SJCRH30 (cell line): ENCODE data around the gene GAS2. TPM values are rescaled to one million over a fixed set of nuclear protein-coding genes. Genes with fewer than 3 reads are reported as not detected.

ENCODE experiments used
- DNase-seq, 2 experiments: peaks; one replicate each; pipeline ENCODE4 v3.0.0-alpha.2; 2015 to 2020
- H3K27ac ChIP-seq: fragments of 250-450 bp; sonication (Bioruptor Pico); 2 replicates; pipeline ENCODE4 v1.5.1; 2020; ENCODE audit warnings: mild to moderate bottlenecking, moderate library complexity
- H3K27me3 ChIP-seq: fragments of 250-450 bp; sonication (Bioruptor Pico); 2 replicates; pipeline ENCODE4 v1.5.1; 2020; ENCODE audit warnings: mild to moderate bottlenecking, moderate library complexity
- H3K36me3 ChIP-seq: fragments of 250-450 bp; sonication (Bioruptor Pico); 2 replicates; pipeline ENCODE4 v1.5.1; 2020; ENCODE audit warnings: mild to moderate bottlenecking, moderate library complexity
- H3K4me1 ChIP-seq: fragments of 250-450 bp; sonication (Bioruptor Pico); 2 replicates; pipeline ENCODE4 v1.5.1; 2020; ENCODE audit warnings: mild to moderate bottlenecking, moderate library complexity
- H3K4me3 ChIP-seq: fragments of 250-450 bp; sonication (Bioruptor Pico); 2 replicates; pipeline ENCODE4 v1.5.1; 2020; ENCODE audit warnings: mild to moderate bottlenecking, moderate library complexity
- H3K9me3 ChIP-seq: fragments of 250-450 bp; sonication (Bioruptor Pico); replicated peaks from 2 replicates; pipeline ENCODE4 v1.5.1; 2020; ENCODE audit warnings: mild to moderate bottlenecking, moderate library complexity
- total RNA-seq: library from RNA; depleted of rRNA; stranded (reverse); fragments of >200 nt; shearing (Covaris generic); gene quantifications from 2 replicates; pipeline ENCODE4 v1.2.3, GENCODE V29; 2014

GAS2 gene
- total RNA-seq, 1 experiment from 2014 or later: 4.4 TPM

GRCh38 chr11:22807855-22808570 is 141.6 kb downstream of the GAS2 start:
- no peaks in the 10 kb centered on the region for H3K36me3 ChIP-seq
- no peaks in the 10 kb centered on the region for H3K27me3 ChIP-seq
- no peak overlapping the region for H3K27ac ChIP-seq

GRCh38 chr11:22808571-22809197 is 142.3 kb downstream of the GAS2 start:
- Histone ChIP-seq H3K9me3 (peaks cover 5% of the 10 kb centered on the region), H3K36me3 (no peaks in the 10 kb centered on the region), H3K27ac (no peak overlapping the region), H3K4me1 (peaks cover 15% of the 10 kb centered on the region), H3K4me3 (no peak overlapping the region), H3K27me3 (no peaks in the 10 kb centered on the region)
- DNase-seq: no peak

More at GRCh38 chr11:22807855-22808570, 141.6 kb downstream of the GAS2 start:
- peaks cover 5% of the 10 kb centered on the region for H3K9me3 ChIP-seq
- no peak for DNase-seq
- no peak overlapping the region for H3K4me3 ChIP-seq
- peaks cover 15% of the 10 kb centered on the region for H3K4me1 ChIP-seq

GRCh38 chr11:22809893-22810292 is 143.5 kb downstream of the GAS2 start:
- Histone ChIP-seq H3K4me3 (no peak overlapping the region), H3K4me1 (peaks cover 15% of the 10 kb centered on the region), H3K9me3 (peaks cover 5% of the 10 kb centered on the region), H3K36me3 (no peaks in the 10 kb centered on the region), H3K27me3 (no peaks in the 10 kb centered on the region), H3K27ac (no peak overlapping the region)
- DNase-seq: no peak

DNA sequence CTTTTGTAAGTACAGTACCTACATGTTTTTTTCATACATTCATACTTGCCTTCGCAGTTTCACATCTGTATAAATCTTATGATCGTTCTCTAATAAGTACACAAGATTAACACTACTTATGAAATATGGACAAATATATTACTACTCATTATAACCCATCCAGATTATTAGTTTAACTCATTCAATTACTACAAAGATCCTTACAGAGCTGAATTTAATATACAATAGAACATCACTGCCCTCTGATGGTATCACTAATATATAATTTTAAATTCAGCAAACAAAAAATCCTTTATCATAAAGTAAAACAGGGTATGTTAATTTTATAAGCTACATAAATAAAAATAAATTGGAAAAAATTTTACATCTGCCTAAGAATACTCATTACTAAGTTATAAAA is 155.8 kb downstream of the GAS2 start:
- H3K36me3 ChIP-seq: no peaks in the 10 kb centered on the region; the same call in 1 of the 2 replicates
- H3K9me3 ChIP-seq: no peaks in the 10 kb centered on the region
- H3K4me3 ChIP-seq: no peak overlapping the region

DNA sequence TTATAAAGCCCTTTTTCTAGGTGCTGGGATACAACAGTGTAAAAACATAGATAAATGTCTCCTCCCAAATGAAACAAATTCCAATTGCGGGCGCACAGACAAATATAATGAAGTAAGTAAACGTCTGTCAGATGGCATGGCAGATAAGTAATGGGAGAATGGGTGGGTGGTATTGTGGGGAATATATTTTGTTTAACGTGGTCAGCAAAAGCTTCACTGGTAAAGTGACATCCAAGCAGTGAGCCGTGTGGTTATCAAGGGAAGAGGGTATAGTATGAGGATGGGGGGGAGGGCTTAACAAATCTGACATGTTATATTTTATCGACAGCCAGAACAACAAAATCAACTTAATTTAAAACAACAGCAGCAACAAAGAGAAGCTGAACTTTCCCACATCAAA is 162.0 kb downstream of the GAS2 start:
- DNase-seq: no peak
- peak overlapping the region; percentile 91 for H3K4me3 ChIP-seq
- no peaks in the 10 kb centered on the region for H3K36me3 ChIP-seq
- no peaks in the 10 kb centered on the region for H3K27me3 ChIP-seq
- peaks cover 4% of the 10 kb centered on the region for H3K4me1 ChIP-seq
- no peaks in the 10 kb centered on the region for H3K9me3 ChIP-seq
- peak overlapping the region; percentile 58 for H3K27ac ChIP-seq

More for the DNA sequence above, 155.8 kb downstream of the GAS2 start:
- DNase-seq: no peak
- Histone ChIP-seq H3K27ac (no peak overlapping the region), H3K27me3 (no peaks in the 10 kb centered on the region), H3K4me1 (no peaks in the 10 kb centered on the region)

GRCh38 chr11:22829231-22830081 is 163.0 kb downstream of the GAS2 start, which contains the start of gene SVIP:
Gene SVIP (minus strand): TSS chr11:22829801. CDS start chr11:22829748, 53 bp downstream.
- peak within 1 kb of the TSS; percentile 91 for H3K4me3 ChIP-seq
- no peaks in the 10 kb centered on the region for H3K9me3 ChIP-seq
- H3K4me1 ChIP-seq: peaks cover 4% of the 10 kb centered on the region
- no peaks in the 10 kb centered on the region for H3K27me3 ChIP-seq
- peak within 1 kb of the TSS; percentile 58 for H3K27ac ChIP-seq
- DNase-seq: peak; percentile 95 to 96
- no peaks in the 10 kb centered on the region for H3K36me3 ChIP-seq

- no peaks in the 10 kb centered on the region for H3K9me3 ChIP-seq
- H3K4me3 ChIP-seq: peak overlapping the region; percentile 14; the same call in 1 of the 2 replicates
- H3K36me3 ChIP-seq: no peaks in the 10 kb centered on the region
- peaks cover 4% of the 10 kb centered on the region for H3K4me1 ChIP-seq
- H3K27me3 ChIP-seq: no peaks in the 10 kb centered on the region
- no peak overlapping the region for H3K27ac ChIP-seq
- DNase-seq: no peak
Measured at GRCh38 chr11:22830082-22830414, 163.6 kb downstream of the GAS2 start.

DNA sequence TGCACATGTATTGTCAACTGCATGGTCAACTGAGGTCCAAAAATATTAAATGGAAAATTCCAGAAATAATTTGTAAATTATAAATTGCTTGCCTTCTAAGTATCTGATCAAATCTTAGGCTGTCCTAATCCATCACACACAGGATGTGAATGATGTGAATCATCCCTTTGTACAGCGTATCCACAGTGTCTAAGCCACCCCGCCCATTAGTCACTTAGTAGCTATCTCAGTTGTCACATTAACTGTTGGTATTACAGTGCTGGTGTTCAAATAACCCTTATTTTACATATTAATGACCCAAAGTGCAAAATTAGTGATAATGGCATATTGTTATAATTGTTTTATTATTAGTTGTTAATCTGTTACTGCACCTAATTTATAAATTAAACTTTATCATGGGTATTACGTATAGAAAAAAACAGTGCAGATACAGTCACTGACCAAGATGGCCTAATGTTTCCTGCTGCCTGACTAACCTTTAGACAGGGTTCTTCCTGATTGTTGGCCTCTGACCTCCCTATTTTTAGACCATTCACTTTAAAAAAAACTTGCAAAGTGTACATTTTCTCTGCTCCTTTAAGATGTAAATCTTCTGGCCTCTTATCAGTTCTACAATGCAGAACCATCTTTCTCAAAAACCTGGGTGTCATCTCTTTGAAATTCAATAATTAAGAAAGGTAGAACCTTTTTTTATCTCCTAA is 166.1 kb downstream of the GAS2 start:
- no peak for DNase-seq
- H3K4me1 ChIP-seq: peaks cover 4% of the 10 kb centered on the region
- H3K4me3 ChIP-seq: no peak overlapping the region
- no peaks in the 10 kb centered on the region for H3K36me3 ChIP-seq
- no peaks in the 10 kb centered on the region for H3K9me3 ChIP-seq
- no peak overlapping the region for H3K27ac ChIP-seq
- H3K27me3 ChIP-seq: no peaks in the 10 kb centered on the region

GRCh38 chr11:22846726-22847125 is 180.3 kb downstream of the GAS2 start:
- Histone ChIP-seq H3K4me1 (no peaks in the 10 kb centered on the region), H3K4me3 (no peak overlapping the region), H3K9me3 (no peaks in the 10 kb centered on the region), H3K27me3 (no peaks in the 10 kb centered on the region; the same call in 1 of the 2 replicates), H3K27ac (no peak overlapping the region), H3K36me3 (no peaks in the 10 kb centered on the region)
- DNase-seq: no peak

- Histone ChIP-seq H3K36me3 (no peaks in the 10 kb centered on the region), H3K4me3 (no peak overlapping the region), H3K27ac (no peak overlapping the region), H3K4me1 (no peaks in the 10 kb centered on the region), H3K9me3 (no peaks in the 10 kb centered on the region), H3K27me3 (no peaks in the 10 kb centered on the region; the same call in 1 of the 2 replicates)
- DNase-seq: no peak
Measured at GRCh38 chr11:22851477-22851876, 185.1 kb downstream of the GAS2 start.

GRCh38 chr11:22859756-22860155 is 193.3 kb downstream of the GAS2 start:
- Histone ChIP-seq H3K27ac (no peak overlapping the region), H3K9me3 (no peaks in the 10 kb centered on the region), H3K27me3 (no peaks in the 10 kb centered on the region), H3K4me3 (no peak overlapping the region), H3K36me3 (no peaks in the 10 kb centered on the region), H3K4me1 (no peaks in the 10 kb centered on the region)
- DNase-seq: no peak

- Histone ChIP-seq H3K27ac (no peak within 1 kb of the TSS), H3K36me3 (no peaks in the 10 kb centered on the region), H3K4me1 (no peaks in the 10 kb centered on the region), H3K9me3 (no peaks in the 10 kb centered on the region), H3K27me3 (no peaks in the 10 kb centered on the region), H3K4me3 (no peak within 1 kb of the TSS)
- no peak for DNase-seq
Measured at GRCh38 chr11:22860241-22860640, 193.8 kb downstream of the GAS2 start, which contains the start of gene CCDC179. Gene CCDC179 (minus strand): TSS chr11:22860474. CDS start chr11:22860421, 53 bp downstream.
